ENCODE results near the gene EFHD2.

The EFHD2 gene

GRCh38 chr1:15445390-15446122, 35.9 kb downstream of the EFHD2 start:
- TF ChIP-seq CTCF (IDR thresholded peaks at IDR 0.05; ENCODE audit: control insufficient read depth, extremely low read depth, insufficient read depth), result no peak
- no peak overlapping the region for H3K4me3 ChIP-seq (ENCODE audit: low read depth, low read length)
- DNase-seq (ENCODE audit: low read depth), result no peak

GRCh38 chr1:15446212-15446611, 36.5 kb downstream of the EFHD2 start:
- no peak for TF ChIP-seq CTCF (IDR thresholded peaks at IDR 0.05; ENCODE audit: control insufficient read depth, extremely low read depth, insufficient read depth)
- no peak overlapping the region for H3K4me3 ChIP-seq (ENCODE audit: low read depth, low read length)
- DNase-seq (ENCODE audit: low read depth), result no peak

GRCh38 chr1:15448877-15449462, 39.3 kb downstream of the EFHD2 start:
- no peak for TF ChIP-seq CTCF (IDR thresholded peaks at IDR 0.05; ENCODE audit: control insufficient read depth, extremely low read depth, insufficient read depth)
- H3K4me3 ChIP-seq (ENCODE audit: low read depth, low read length), result no peak overlapping the region
- no peak for DNase-seq (ENCODE audit: low read depth)

- no peak for DNase-seq (ENCODE audit: low read depth)
- no peak for TF ChIP-seq CTCF (IDR thresholded peaks at IDR 0.05; ENCODE audit: control insufficient read depth, extremely low read depth, insufficient read depth)
- no peak overlapping the region for H3K4me3 ChIP-seq (ENCODE audit: low read depth, low read length)
Observed at GRCh38 chr1:15449567-15449966, 39.9 kb downstream of the EFHD2 start.

- no peak for TF ChIP-seq CTCF (IDR thresholded peaks at IDR 0.05; ENCODE audit: control insufficient read depth, extremely low read depth, insufficient read depth)
- DNase-seq (ENCODE audit: low read depth), result no peak
- no peak overlapping the region for H3K4me3 ChIP-seq (ENCODE audit: low read depth, low read length)
Observed at GRCh38 chr1:15451014-15451722, 41.5 kb downstream of the EFHD2 start.

GRCh38 chr1:15452216-15452615, 42.5 kb downstream of the EFHD2 start:
- H3K4me3 ChIP-seq (ENCODE audit: low read depth, low read length), result no peak overlapping the region
- TF ChIP-seq CTCF (IDR thresholded peaks at IDR 0.05; ENCODE audit: control insufficient read depth, extremely low read depth, insufficient read depth), result no peak
- no peak for DNase-seq (ENCODE audit: low read depth)

Measured in LNCaP clone FGC (cell line).